GM12873 (cell line): Measurements from ENCODE around the gene MCM6.

ENCODE experiments used
- CTCF ChIP-seq: IDR thresholded peaks from 2 replicates; pipeline ENCODE4 v1.5.1; 2012; ENCODE audit warnings: low read depth, mild to moderate bottlenecking, moderate library complexity, low read length, control low read depth; ENCODE audit not compliant: insufficient read depth; ENCODE audit errors: missing control alignments

The MCM6 gene

GRCh38 chr2:135876066-135876711 is at the start of gene MCM6:
Gene MCM6 (minus strand): TSS chr2:135876443. CDS start chr2:135876365, 78 bp downstream.
- TF ChIP-seq CTCF, result peak; percentile 4

- TF ChIP-seq CTCF, result no peak
Measured at GRCh38 chr2:135925571-135925970, 49.3 kb upstream of the MCM6 start.

- TF ChIP-seq CTCF, result peak; percentile 32
Measured at GRCh38 chr2:135916207-135916606, 40.0 kb upstream of the MCM6 start.

GRCh38 chr2:135914485-135914884 is 38.2 kb upstream of the MCM6 start:
- no peak for TF ChIP-seq CTCF

- peak; percentile 59 for TF ChIP-seq CTCF
Measured at GRCh38 chr2:135913727-135914365, 37.6 kb upstream of the MCM6 start.

GRCh38 chr2:135909976-135910375 is 33.7 kb upstream of the MCM6 start:
- TF ChIP-seq CTCF, result no peak

GRCh38 chr2:135905679-135906078 is 29.4 kb upstream of the MCM6 start:
- TF ChIP-seq CTCF, result no peak
